OCI-M2 (cell line): ENCODE data around the gene PPP1R11.

ENCODE experiments used
- DNase-seq: peaks from one replicate; lab custom pipeline; 2025; ENCODE audit not compliant: unreplicated experiment; lab: John Stamatoyannopoulos, UW

The PPP1R11 gene

DNA sequence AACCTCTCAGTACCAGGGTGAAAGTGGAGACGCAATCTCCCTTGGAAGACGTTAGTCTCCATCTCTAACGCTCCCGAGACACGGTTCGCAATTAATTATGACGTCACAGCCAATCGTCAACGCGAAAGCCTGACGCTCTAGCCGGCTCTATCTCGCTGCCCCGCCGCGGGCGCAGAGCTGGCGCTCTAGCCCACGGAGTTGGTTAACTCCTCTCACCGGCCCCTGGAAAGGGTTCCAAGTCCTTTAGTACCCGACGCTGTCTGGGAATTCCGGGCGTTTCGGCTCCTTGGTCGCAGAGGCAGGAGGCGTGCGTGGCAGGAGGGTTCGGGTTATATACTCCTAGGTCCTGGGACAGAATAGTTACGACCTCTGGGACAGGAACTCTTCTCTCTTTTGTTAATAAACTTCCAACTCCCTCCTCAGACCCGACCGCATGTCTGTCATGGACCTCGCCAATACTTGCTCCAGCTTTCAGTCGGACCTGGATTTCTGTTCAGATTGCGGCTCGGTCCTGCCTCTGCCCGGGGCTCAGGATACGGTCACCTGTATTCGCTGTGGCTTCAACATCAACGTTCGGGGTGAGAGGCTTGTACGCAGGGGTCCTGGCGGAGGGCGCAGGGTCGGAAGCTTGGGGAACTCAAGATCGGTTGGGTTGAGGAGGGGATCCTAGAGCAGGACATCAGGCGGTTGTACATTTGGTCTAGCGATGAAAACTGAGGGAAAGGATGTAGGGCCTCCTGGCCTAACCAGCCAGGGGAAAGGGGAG lies 5.7 kb upstream of the PPP1R11 start, which contains the start of gene POLR1H:
Gene POLR1H (plus strand): TSS at position 174 of the 766 bp plus-strand sequence. CDS start 260 bp downstream, at position 434.
- DNase-seq = peak; percentile 83

DNA sequence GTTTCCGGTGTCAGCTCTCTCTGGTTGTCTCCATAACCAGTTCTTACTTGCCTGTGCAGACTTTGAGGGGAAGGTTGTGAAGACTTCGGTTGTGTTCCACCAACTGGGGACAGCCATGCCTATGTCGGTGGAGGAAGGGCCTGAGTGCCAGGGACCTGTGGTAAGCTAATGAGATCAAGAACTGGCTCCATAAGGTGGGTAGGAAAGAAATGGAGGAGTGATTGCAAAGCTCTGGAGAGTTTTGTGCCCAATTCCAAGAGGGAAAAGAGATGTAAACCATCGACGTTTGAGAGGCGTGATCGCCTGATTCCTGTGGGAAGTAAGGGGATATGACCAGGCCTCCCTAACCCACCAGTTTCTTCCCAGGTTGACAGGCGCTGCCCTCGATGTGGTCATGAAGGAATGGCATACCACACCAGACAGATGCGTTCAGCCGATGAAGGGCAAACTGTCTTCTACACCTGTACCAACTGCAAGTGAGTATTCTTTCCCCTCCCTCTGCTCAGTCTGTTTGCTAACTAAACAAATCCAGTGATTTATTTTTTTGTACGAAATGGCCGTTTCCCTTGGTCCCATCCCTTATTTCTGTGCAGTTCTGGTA lies 5.0 kb upstream of the PPP1R11 start:
- DNase-seq = no peak

DNA sequence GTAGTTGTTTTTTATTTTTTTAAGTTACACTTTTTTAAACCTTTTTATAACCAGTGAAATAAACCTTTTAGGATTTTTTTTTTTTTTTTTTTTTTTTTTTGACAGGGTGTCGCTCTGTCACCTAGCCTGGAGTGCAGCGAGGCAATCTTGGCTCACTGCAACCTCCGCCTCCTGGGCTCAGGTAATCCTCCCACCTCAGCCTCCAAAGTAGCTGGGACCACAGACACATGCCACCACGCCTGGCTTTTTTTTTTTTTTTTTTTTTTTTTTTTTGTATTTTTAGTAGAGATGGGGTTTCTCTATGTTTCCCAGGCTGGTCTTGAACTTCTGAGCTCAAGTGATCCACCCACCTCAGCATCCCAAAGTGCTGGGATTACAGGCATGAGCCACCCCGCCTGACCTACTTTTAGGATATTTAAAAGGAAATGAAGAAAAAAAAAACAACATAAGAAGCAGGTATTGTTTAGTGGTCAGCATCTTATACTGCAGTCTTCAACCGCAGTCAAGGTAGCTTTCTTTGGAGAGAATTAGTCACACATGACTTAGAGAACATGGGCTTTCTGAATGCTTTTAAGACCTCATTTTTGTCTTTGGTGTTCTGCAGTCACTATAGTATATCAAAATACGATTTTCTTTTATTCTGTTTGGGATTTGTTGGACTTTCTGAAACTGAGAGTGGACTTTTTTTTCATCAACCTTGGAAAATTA lies 4.4 kb upstream of the PPP1R11 start:
- no peak for DNase-seq

DNA sequence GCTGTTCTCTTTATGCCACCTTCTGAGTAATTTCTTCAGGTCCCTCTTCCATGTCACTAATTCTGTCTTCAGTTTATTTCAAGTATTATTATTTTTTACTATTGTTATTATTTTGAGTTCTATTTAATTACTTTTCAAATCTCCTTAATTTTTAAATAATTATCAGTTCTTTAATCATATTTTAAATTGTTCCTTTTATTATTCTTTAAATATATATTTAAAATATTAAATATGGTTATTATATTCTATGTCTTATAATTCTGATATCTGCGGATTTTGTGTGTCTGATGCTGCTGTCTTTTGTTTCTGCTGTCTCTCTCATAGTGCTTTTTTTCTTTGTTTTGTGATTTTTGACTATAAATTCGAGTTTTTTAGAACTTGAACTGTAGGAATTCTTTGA lies 3.7 kb upstream of the PPP1R11 start:
- DNase-seq = no peak

DNA sequence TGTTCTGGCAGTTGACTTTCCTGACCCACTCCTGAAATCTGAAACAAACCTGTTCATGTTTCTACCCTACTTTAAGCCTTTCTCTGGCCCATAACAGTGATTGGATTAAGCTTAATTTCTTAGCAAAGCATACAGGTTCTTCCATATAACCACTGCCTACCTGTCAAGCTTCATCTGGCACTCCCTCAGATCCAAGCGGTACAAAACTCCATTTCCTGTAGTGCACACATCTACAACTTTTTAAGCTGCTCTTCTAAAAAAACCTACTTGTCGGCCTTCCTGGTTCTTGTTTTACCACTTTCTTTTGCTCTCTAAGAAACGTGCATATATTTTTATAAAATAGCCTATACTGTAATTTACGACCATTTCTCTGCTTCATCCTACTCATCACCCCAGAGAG lies 916 bp upstream of the PPP1R11 start:
- DNase-seq = no peak

DNA sequence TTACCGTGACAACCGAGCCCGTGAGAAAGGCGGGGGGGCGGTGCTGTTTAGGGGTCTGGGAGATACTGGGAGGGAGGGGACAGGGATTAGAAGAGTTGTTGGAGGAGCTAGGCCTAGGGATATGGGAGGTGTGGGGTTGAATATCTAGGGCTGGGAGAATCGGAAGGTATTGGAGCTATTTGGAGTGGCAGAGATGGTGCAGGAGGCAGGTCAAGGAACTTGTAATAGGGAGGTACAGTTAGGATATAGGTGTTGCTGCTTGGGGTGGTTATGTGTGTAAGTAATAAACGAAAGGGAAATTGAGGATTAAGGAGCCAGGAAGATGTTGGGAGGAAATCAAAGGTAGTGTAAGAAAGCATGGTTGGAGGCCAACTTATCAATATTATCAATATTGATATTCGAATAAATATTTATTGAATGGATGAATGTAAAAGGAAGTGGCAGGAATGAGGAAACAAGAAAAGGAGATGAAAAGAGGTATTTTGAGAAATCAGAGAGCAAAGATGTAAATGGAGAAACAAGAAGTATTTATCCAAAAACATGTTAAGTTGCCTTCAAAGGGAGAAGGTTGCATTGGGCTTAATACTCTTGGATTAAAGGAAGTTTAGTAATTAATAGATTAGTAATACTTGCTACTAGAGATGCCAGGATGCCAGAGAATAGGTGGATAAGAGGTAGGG lies 602 bp downstream of the PPP1R11 start:
- no peak for DNase-seq

DNA sequence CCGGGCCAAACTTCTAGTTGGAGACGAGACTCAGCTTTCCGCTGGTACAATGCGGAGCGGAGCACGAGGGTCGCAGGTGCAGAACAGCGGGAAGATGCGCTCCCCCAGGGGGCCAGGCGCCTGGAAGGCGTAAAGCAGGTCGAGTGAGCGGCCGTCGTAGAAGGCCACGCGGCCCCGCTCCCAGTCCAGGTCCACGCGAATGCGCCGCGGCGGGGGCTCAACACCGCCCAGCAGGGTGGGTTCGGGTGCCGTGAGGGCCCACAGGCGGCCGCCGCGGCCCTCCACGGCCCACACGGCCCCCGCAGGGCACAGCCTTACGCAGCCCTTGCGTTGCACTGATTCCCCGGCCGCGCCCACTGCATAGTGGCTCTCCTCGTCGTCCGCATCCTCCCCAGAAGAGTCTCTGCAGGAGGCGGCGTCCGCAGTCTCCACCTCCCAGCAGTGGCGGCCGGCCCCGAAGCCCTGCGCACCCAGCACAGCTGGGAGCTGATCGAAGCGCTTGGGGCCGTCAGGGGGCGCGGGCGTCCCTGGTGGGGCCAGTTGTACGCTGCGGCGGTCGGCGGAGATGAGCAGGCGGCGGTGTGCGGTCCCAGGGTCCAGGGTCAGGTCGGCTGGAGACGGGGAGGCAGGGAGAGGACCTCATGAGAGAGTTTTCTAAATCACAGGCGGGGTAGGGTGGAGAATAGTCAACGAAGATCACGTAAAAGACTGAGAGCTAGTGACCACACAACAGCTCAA lies 4.3 kb downstream of the PPP1R11 start:
- DNase-seq = no peak

DNA sequence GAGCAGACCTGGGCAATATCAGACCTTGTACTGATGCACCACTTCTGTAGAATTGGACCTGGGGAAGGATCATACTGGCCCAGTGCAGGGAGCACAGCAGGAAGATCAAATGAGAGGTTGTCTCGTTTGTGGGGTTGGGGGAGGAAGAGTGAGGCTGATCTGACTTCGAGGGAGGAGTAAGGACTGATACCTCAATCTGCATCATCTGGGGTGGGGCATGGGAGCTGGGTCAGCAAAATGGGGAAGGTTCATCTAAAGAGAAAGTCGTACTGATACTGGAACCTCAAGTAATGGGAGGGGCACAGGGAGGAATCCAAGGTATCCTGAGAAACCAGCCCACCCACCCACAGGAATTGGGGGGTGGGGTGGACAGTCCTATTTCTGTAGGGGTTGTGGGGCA lies 4.9 kb downstream of the PPP1R11 start:
- DNase-seq = no peak

DNA sequence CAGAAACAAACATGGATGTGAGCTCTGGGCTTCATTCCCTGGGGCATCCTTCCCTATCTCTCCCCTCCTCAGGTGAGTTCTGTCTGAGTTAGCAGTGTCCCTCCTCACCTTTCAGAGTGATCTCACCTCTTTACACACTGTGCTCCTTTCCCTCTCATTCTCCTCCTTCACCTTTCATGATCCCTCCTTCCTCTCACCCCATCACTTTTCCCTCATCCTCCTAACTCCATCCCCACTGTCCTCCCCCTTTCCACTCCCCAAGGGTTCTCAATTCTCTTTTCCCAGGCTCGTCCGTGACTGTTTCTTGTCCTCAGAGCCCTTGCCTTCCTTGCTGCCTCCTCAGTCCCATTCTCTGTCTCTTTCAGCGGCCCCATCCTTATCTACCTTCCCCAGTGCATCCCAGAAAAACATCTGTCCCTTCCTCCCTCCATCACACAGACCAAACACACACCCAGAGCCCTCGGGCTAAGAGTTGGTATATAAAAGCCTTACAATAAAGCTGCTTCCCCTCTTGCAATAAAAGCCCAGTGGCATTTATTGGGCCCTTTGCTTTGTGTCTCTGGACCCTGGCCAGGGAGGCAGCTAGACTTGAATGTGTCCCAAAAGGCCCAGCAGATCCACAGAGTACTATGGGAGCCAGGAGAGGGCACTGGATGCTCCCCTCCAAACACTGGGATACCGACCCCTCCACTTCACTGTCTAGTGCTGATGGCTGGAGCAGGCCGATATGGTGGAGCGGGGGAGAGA lies 6.7 kb downstream of the PPP1R11 start:
- no peak for DNase-seq

DNA sequence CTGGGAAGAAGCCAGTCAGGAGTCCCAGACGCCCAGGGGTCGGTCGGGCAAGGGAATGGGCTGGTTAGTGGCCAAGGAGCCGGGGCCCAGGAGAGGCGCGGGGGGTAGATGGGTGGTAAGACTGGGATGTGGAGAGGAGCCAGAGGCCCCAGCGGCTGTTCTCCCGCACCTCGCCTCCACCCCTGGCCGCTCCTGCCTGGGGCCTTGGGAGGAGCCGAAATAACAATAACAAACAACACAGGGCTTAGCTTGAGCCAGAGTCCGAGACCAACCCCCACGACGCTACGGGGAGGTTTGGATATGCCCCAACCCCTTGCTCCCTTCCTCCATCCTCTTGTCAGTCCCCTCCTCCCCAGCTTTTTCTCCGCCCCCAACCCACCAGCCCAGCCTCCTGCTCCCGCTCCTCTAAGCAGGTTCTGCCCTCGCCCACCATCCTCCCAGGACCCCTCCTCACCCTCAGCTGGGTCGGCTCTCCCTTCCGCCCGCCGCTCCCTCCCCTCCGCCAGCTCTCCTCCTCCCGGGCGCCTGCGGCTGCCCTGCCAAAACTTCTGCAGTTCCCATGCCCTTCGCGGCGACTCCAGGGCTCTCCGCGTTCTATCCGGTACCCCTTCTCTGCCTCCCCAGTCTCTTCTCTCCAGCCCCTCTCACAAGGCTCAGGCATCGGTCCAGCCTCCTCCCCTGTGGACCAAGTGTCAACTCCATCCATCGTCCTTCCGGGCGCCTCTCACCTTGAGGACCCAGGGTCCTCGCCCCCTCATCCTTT lies 7.5 kb downstream of the PPP1R11 start:
- DNase-seq = no peak

DNA sequence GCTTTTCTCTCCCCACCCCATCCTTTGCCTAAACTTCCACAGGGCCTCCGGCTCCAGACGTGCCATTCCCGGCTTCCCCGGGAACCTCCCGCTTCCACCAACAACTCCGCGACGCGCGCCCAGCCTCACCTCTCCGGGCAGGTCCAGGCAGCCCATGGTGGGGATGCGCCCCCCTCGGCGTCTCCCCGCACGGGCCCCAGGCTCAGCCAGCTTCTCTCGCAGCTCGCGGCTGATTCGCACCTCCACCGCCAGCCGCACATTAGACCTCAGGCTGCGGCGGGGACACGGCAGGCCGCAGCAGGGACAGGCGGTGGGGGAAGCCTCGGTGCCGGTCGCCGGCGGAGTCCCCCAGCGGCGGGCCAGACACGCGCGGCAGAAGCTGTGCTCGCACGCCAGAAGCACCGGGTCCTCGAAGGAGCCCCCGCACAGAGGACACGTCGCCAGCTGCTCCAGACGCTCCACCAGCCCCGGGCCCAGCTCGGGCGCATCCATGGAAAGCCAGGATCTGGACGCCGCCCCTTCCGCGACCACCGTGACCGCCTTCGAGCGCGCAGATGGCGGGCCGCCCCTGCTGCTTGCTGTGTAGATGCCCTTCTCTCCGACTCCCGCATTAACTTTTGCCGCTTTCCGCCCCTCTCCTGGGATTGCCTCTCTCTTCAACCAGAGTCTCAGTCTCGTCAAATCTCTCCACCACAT lies 8.2 kb downstream of the PPP1R11 start, which contains the start of gene RNF39:
Gene RNF39 (minus strand): TSS at position 676 of the 696 bp plus-strand sequence. CDS start 184 bp downstream, at position 492.
- DNase-seq = no peak

DNA sequence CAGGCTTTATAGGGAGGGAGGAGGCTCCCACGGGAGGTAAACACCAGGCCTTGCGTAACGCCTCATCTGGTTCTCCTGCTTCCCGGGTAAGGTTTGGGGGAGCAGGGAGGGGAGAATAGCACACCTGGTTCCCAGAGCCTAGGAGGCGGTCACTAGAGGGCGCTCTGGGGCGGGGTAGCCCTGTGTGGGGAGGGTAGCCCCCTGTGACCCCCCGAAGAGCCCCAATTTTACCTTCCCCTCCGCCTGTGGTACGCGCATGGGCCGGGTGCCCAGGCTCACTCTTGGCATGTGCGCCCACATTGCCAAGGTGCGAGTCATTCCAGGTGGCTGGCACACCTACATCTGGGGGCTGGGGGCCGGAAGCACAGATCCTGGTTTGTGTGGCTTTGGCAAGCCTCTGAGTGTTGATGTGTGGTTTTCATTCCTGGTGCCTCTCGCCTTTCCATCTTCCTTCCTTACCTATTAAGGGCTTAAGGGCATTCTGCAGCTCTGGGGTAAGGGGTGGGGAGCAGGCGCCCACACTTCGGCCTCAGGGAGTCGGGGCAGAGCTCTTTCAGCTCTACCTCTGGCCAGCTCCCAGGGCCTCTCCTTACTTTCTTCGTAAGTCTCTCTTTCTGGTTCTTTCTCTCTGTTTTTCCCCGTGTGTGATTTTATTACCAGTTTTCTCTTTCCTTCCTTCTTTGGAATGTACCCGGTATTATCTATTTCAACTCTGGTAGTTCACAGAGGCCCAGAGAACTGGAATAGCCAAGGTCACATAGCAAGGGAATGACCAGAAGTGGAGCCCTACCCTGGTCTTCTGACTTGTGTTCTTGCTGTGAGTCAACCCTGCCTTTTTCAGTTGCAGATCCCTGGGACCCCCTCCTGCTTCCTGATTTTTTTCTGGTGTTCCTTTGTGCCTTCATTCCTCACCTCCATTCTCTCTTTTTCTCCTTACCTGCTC lies 9.1 kb downstream of the PPP1R11 start:
- no peak for DNase-seq

DNA sequence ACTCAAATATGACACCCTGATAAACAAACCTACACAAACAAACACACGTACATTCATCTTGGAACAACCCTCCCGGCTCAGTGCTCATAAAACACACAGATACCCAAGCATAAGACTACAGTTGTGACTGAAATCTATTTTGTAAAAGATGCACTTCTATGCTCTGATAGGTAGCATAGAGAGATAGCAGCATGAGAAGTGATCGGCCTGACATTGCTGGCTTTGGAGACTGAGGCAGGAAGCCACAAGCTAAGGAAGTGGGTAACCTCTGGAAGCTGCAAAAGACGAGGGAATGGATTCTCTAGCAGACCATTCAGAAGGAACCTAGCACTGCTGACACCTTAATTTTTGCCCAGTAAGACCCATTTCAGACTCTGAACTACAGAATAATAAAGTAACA lies 10.2 kb downstream of the PPP1R11 start:
- no peak for DNase-seq

DNA sequence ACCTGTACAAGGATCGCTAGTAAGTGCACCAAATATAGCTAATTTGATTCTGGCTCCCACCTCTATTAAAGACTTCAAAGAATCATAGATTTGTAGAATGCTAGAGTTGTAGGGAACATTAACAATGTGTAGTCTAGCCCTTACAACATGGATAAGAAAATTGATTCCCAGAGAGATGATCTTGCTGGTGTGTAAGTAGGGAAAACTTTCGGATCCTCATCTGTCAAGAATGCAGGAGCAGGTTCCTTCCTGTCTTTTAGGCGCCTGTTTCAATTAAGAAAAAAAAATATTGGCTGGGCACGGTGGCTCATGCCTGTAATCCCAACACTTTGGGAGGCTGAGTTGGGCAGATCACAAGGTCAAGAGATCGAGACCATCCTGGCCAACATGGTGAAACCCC lies 20.9 kb downstream of the PPP1R11 start:
- DNase-seq = no peak

DNA sequence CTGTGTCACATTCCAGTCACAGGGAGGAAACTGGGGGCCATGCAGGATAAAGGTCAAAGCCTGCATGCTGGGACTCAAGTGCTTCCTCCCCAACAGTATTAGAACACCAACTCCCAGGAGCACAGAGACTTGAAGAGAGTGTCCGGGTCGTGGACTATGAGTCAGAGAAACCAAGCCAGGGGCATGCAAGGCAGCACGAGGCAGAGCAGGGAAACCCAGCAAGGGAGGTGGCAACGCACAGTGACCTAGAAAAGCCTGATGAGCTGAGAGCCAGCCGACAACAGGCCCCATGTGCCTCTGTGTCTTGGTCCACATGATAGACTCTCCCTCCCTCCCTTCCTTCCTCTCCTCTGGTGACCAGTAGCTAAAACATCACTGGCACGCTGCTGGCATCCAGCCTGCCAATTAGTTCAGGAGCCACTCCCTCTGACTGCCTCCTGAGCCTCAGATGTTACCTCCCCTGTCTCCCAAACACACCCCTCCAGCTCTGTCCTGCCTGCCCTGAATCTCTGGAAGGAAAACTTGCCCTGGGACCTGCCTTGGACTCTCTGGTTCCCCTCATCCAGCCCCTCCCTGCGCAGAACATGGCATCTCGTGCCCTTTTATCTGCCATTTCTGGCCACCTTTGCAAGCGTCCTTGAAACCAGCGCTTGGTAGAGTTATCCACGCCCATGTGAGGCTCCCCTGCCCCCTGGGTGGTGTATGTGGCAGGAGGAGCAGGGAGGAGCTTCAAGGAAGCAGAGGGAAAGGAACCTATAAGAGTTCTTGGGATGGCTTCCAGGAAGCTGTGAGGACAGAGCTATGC lies 24.8 kb downstream of the PPP1R11 start:
- DNase-seq = no peak

DNA sequence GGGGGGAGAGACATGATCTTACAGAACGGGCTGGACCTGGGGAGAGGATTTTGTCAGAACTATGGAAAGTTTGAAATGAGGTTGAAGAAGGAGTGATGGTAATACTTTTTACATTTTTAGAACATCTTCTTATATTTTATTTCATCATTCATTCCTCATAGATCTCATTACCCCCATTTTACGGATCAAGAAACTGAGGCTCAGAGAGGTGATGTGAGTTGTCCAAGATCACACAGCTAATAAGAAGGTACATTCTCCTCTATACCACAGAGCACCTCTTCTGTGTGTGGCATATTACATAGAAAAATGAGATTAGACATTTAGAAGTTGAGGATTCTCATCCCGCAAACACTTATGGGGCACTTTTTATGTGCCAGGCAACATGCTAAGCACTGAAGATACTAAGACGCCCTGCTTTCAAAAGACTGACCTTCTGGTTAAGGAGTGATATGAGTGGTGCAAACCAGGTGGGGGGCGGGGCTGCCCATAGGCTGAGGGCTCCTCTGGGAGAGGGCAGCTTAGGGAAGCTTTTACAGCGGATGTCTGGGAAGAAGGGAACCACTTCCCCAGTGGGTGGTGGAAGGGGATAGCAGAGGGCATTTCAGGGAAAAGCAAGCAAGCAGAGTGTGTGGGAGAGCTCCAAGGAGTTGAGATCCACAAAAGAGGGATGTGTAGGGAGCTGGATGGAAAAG lies 26.0 kb downstream of the PPP1R11 start:
- DNase-seq = no peak
